ENCODE data around the gene DHDH. TPM values are rescaled to one million over a fixed set of nuclear protein-coding genes. Genes with fewer than 3 reads are reported as not detected.

DHDH gene
- total RNA-seq, 1 donor from 2014 or later: not detected

GRCh38 chr19:48966541-48967345 is 33.2 kb downstream of the DHDH start:
- no peak for DNase-seq (ENCODE audit: low read depth in 2 of 2)

DNA sequence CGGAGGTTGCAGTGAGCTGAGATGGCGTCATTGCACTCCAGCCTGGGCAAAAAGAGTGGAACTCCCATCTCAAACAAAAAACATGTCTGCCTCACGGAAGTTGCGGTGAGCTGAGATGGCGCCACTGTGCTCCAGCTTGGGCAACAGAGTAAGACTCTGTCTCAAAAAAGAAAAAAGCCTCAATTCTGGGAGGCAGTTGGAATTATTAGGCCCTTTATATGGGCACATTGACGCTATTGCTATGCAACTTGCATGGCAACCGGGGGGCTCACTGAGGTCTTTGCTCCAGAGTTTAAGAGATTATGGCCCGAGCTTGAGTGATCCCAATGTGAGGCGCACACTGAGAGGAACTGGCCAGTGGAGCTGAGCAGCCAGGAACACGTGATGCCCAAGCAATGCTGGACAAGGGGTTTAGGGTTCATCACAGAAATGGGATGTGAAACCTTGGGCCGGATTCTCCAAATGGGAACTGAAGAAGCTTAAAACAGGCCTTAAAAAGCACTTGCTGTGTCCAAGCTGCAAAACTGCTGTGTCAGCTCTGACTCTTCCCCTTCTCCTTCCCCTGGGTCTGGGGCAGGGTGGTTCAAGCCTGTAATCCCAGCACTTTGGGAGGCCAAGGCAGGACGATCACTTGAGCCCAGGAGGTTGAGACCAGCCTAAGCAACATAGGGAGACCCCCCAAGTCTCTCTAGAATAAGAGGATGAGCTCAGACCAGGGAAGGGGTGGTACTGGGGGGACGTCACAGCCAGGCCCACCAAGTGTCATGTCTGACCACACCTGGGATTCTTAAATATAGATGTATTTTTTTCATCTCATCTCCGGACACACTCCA is 34.1 kb downstream of the DHDH start:
- peak in 1 of 2 donors; percentile 38 for DNase-seq (ENCODE audit: low read depth in 2 of 2)

- DNase-seq (ENCODE audit: low read depth in 2 of 2): no peak
Observed at GRCh38 chr19:48968179-48968661, 34.7 kb downstream of the DHDH start.

- DNase-seq (ENCODE audit: low read depth in 2 of 2): no peak
Observed at GRCh38 chr19:48968813-48969218, 35.3 kb downstream of the DHDH start.

DNA sequence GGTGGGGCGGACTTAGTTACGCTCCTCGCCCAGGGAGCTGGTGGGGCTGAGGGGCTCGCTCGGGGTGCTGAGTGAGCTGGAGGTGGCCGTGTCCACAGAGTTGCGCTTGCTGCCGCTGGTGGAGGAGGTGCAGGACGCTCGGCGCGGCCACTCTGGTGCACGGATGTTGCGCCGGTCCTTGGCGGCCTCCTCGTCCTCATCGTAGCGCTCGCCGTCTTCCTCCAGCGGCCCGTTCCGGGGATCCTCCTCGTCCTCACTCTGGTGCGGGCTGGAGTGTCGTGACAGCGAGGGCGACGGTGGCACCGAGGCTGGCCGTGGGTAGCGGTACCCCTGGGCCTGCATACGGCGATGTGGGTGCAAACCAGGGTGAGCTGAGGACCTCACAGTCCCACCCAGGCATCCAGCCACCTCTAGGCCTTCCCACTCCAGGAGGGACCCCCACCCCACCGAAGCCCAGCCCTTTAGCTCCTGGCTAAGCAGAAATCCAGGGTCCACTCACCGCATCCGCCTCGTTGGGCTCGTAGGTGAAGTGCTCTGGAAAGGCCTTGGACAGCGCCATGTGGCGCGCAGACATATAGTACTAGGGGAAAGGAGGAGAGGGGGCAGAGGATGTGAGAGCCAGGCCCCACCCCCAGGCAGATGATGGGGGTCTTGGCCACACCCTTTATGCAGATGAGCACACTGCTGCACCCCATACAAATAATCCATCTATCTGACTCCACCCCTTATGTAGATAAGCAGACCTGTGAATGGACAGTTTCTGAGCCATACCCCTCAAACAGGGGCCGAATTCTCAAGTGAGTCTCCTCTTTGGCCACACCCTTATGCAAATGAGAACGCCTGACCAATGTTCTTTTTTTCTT is 36.0 kb downstream of the DHDH start:
- DNase-seq (ENCODE audit: low read depth in 2 of 2): peak in 1 of 2 donors; percentile 43

- DNase-seq (ENCODE audit: low read depth in 2 of 2): no peak
Observed at GRCh38 chr19:48970139-48970766, 36.8 kb downstream of the DHDH start.

- DNase-seq (ENCODE audit: low read depth in 2 of 2): peak; percentile 83 to 84
Observed at GRCh38 chr19:48970923-48971395, 37.5 kb downstream of the DHDH start.

GRCh38 chr19:48975947-48976847 is 42.7 kb downstream of the DHDH start:
- peak in 1 of 2 donors; percentile 62 for DNase-seq (ENCODE audit: low read depth in 2 of 2)

DNA sequence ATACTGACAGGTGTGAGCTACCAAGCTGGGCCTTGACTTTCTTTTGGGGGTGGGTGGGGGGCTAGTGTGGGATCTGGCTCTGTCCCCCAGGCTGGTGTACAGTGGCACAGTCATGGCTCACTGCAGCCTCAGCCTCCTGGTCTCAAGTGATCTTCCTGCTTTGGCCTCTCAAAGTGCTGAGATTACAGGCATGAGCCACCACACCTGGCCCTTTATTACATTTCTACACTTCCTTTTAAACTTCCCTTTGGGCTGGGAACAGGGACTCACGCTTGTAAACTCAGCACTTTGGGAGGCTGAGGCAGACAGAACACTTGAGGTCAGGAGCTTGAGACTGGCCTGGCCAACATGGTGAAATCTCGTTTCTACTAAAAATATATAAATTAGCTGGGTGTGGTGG is 43.6 kb downstream of the DHDH start:
- DNase-seq (ENCODE audit: low read depth in 2 of 2): no peak

DNA sequence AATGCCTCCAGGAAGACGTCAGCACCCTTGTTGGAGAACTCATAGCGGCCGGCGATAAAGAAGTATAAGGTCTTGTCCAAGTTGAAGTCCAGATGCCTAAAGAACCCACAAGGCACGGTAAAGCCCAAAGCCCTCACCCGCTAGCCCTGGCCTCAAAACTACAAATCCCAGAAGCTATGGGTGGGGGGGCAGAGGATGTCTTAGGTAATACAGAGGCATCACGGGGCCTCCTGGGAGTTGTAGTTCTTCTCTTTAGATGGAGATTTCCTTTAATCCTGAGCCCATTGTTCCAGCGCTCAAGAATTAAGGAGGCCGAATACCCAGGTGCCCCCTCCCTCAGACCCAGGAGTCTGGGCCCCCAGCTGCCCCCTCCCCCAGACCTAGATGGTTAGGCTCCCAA is 48.8 kb downstream of the DHDH start:
- no peak for DNase-seq (ENCODE audit: low read depth in 2 of 2)

GRCh38 chr19:48985711-48986110 is 52.2 kb downstream of the DHDH start:
- no peak for DNase-seq (ENCODE audit: low read depth in 2 of 2)

DNA sequence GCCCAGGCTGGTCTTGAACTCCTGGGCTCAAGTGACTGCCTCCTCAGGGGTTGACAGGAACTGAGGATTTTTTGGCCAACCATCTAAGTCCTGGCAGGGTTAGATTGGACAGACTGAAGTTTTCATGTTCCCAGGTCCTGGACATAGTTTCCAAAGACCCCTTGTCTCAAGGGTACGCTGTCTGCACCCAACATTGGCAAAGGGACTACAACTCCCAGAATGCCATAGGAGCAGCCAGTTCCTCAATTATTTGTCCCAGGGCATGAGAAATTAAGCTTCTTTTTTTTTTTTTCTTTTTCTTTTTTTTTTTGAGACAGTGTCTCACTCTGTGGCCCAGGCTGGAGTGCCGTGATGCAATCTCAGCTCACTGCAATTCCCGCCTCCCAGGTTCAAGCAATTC is 52.7 kb downstream of the DHDH start:
- no peak for DNase-seq (ENCODE audit: low read depth in 2 of 2)

DNA sequence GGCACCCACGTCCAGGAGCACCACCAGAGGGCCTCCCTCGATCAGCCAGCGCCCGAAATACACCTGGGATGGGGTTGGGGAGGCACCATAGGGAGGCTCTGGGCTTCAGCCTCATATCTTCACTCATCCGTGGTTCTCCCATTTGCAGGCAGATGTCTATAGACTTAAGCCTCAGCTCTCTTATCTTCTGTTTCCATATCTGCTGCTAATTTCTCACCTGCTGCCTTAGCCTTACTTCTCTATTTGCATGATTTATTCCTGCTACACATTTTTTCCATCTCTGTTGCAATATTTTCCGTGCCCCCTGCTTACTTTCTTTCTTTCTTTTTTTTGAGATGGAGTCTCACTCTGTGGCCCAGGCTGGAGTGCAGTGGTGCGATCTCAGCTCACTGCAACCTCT is 53.8 kb downstream of the DHDH start:
- DNase-seq (ENCODE audit: low read depth in 2 of 2): no peak

GRCh38 chr19:48988286-48988685 is 54.8 kb downstream of the DHDH start:
- DNase-seq (ENCODE audit: low read depth in 2 of 2): no peak

DNA sequence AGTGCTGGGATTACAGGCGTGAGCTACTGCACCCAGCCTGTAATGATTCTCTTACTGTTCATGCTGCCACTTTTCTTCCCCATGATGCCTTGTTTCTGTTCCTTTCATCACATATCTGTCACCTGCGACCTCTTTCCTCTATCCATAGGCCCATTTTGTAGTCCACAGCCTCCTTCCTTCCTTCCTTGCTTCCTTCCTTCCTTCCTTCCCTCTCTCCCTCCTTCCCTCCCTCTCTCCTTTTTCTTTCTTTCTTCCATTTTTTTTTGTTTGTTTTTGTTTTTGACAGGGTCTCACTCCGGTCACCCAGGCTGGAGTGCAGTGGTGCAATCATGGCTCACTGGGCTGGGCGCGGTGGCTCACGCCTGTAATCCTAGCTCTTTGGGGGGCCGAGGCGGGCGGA is 55.4 kb downstream of the DHDH start:
- no peak for DNase-seq (ENCODE audit: low read depth in 2 of 2)

- no peak for DNase-seq (ENCODE audit: low read depth in 2 of 2)
Observed at GRCh38 chr19:48989701-48990291, 56.3 kb downstream of the DHDH start.

DNA sequence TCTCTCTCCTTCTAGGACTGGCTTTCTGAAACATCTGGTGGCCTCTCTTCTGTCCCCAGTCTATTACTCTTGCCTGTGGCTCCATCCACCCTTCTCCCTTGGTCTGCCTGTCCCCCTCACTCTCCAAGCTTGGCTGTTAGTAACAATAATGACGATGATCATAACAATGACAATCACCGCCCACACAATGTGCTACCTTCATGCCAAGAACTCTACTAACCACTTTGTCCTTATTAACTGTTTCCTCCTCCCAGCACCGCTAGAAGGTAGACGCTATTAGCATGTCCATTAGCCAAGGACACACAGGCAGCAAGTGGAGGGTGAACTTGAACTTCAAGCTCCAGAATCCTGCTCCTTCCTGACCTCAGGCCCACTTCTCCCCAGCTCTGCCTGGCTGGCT is 56.9 kb downstream of the DHDH start:
- DNase-seq (ENCODE audit: low read depth in 2 of 2): peak in 1 of 2 donors; percentile 47

- no peak for DNase-seq (ENCODE audit: low read depth in 2 of 2)
Observed at GRCh38 chr19:48991011-48991609, 57.6 kb downstream of the DHDH start.
